NCI-H1105 (cell line): Measurements from ENCODE around the gene CFAP97.
"Not testable (repeated sequence)": the region's sequence is repeated elsewhere in the genome, so short reads cannot be mapped to it uniquely, and the experiment has no call there.

Experiments
- DNase-seq: peaks from one replicate; lab custom pipeline; 2025; lab: John Stamatoyannopoulos, UW

Gene CFAP97

DNA sequence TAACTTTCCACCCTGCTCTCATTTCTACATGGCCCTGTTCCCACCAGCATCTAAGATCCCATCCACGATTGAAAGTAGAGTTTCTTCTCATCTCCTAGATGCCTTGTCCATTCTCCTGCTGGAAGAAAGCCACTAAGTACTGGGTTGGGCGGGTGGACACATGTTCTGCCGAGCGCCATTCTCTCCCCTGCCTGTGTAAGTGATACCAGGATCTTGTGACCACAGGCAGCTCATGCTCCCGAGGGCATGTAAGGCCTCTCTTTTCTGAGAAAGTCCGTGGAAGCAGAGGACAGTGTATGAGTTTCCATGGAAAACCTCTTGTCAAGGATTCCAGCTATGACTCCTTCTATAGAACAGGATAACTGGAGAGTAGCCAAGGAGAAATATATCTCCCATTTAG lies 64.1 kb downstream of the CFAP97 start:
- DNase-seq, result no peak

DNA sequence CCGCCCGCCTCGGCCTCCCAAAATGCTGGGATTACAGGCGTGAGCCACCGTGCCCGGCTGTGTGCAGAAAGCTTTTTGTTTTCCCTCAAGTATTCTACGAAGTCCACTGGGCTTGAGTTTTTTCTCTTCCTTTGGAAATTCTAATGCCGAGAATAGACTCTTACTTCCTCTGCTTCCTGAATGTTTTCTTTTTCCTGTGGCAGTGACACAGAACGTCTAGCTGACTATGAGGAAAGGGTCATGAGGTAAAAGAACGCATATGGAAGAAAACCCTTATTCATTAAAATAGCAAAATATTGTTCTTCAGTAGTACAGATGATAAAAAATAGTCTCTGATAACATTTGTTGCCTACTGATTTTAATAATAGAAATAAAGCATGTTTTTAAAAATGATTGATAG lies 65.6 kb downstream of the CFAP97 start:
- DNase-seq, result no peak

DNA sequence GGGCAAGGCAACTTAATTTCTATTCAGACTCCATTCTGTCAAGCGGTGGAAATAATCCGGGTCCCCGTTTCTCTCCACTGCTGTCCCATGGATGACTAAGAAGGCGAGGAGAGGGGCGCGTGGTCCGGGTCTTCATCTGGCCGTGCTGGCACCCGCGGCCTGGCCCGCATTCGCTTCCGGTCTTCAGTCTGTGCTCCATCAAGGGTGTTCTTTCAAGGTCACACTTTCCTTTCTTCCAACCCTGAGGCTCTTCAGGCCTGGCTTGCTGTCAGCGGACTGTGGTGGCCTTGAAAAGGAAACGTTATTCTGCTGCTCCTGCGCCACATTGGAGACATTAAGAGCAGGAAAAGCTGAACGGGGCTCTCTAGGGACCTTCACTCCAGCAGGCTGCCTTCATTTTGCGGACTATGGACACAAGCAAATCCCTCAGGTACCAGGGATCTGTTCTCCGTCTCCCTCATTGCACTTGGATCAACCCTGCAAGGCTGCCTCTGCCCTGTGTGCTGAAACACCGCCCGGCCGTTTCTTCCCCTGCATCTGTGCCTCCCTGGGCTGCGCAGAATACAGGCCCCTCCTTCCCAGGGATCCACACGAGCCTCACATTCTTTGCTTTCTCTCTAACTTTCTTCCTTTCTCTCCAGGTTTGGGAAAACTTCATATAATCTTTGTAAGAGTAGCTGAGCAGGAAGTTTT lies 66.4 kb downstream of the CFAP97 start:
- no peak for DNase-seq

DNA sequence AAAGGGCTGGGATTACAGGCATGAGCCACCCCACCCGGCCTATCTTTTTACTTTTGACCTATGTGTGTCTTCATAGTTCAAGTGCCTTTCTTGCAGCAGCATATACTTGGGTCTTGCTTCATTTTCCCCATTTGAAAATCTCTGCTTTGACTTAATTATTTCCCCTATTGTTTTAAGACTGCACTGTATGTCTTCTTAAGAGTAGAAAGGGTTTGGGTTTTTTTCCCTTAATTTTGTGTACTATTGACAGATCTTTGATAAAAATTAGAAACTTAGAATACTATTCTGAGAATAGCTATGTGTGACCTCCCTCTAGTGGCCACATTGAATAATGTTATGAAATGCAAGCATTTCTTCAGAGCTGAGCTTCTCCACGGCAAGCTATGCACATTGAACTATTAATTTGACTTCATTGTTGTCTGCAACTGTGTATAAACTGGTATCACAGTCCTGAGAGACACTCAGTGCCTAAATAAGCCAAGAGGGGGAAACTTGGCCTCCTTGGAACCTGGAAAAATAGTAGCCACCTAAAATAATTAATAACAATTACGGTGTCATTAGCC lies 69.4 kb downstream of the CFAP97 start:
- no peak for DNase-seq

DNA sequence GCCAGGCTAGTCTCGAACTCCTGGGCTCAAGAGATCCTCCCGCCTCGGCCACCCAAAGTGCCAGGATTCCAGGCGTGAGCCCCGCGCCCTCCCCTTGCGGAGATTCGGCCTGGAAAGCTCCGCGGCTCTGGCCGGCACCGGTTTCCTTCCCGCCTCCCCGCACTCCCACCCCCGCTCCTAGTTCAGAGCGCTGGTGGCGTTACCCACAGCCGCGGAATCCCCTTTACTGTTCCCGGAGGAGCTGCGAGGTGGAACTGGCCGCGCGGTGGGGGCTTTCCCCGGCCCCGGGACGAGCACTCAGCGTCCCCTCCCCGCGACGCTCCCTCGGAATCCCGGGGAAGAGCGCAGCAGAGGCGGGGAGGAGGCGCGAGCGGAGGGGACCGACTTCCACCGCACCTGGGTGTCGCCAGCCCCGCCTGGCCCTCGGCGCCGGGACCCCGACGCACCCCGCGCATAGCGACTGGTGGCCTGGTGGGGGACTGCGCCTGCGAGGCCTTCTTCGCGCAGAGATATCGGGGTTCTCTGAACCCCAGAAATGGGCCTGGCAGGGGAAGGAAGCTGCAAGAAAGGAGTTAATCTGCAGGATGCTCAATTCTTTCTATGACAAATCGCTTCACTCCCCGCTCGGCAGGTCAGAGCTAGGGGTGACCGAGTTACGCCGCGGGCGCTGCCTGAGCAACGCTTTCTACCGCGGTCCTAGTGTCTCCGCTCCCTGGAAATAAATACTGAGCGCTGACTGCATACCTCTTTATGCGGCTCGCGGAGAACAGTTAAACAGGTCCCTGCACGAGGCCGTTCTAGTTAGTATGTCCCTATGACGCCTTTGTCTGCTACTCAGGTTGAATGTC lies 75.3 kb downstream of the CFAP97 start:
- DNase-seq, result no peak

DNA sequence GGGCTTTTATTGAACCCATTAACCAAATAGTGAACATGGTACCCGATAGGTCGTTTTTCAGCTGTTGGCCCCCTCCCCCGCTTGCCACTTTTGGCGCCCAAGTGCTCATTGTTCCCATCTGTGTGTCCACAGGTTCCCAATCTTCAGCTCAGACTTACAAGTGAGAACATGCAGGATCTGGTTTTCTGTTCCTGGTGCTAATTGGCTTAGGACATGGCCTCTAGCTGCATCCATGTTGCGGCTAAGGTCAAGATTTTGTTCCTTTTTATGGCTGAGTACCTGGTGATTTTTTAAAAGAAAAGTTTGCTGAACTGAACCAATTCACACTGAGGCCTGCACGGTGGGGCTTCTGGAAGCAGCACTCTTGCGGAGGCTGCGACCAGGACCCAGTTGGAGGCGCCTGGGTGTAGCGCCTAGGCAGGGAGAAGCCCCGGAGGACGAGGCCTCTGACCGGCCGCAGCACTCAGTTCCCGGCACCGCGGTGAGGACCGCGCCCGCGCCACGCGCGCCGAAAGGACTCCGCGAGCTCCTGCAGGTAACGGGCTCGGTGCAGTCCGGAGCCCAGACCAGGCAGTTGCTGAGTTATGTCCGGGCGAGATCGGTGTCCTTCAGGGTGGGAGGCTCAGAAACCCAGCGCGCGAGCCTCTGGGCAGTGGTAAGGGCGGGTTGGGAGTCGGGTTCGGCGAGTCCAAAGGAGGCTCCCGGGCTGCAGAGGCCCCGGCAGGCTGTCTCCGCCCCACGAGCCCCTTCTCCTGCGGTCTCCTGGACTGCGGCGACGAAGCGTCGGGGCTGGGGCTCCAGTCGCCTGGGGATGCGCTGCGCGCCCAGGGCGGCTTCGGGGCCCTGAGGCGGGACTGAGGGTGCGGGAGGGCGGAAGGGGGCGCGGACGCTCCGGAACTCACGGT lies 76.5 kb downstream of the CFAP97 start:
- DNase-seq, result no peak

DNA sequence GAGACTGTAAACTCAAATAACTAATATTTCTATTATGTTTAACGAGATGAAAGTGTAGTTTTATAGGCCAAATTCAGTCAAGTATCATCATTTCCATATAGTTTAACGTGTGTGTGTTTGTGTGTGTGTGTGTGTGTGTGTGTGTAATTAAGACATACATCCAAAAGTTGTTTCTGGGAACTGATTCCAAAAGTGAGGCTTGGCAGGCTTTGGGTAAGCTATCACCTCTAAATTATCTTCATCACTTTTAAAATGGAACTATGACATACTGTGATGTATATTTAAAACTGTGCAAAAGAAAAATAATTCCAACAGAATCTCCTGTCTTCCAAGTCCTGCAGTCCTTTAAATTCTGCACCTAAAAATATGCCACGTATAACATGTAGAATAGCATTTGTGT lies 79.8 kb downstream of the CFAP97 start:
- no peak for DNase-seq

DNA sequence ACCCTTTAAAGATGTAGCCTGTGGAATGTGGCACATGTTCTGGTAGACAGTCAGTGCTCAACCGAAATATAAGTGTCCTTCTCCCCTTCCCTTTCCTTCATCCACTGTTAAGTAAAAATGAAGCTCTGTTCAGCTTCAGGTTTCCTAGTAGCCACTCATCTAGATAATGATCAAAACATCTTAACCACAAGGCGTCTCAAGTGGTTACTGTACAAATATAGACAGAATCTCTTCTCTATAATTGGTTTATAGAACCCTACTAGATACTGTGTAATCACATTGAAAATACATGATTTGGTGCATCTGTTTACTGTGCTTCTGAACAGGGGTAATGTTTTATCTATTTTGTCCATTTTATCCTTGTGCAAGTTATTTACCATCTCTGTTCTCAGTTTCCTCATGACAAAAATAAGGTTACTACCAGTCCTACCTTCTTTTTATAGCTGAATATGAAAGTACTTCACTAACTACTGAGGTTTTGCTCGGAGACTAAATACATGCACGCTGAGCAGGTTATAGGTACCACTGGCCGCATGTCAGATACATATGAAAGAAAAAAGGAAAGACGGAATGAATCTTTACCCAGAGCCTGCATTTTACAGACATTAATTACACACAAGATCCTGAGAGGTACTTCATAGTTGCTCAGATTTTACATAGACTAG lies 81.0 kb downstream of the CFAP97 start:
- no peak for DNase-seq

DNA sequence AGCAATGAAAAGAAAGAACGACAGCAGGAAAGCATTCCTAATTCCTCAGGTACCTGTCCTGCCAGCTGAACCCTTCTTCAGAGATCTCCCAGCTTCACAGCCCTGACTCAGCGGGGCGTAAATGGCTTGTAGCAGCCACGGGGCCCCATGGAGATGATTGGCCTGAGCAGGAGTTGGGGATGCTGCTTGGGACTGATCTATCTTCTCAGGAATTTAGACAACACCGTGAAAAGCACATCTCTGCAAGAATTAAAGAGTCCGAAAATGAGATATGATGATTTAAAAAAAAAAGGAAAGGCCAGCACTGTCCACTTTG lies 83.2 kb downstream of the CFAP97 start:
- DNase-seq, result no peak

DNA sequence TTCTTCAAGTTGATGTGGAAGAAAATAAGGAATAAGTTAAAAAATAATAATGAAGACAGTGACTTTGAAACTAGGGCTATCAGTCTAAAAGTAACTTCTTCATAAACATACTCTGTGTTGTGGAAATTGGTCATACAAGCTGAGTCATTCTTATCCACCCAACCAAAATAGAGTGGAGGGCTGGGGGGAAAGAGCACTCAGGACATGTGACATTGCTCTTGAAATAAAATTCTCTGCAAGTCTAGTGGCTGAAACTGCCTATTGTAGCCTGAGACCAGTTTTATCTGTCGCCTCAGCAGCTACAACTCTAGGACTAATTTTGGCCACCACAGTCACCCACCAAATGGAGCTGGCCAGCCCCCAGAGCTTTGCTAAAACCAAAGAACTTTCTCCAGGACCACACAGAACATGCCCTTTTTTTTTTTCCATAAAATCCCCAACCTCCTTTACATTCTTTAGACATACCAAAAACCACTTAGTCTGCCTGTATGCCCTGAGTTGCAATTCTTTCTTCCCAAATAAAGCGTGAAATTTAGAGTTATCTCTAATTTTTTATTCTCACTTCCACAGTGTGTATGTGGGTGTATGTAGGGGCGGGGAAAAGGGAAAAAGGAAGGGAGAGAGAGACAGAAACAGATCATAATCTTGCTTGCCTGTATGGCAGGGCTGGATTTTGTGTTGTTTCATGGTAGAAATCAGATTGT lies 83.7 kb downstream of the CFAP97 start:
- no peak for DNase-seq

DNA sequence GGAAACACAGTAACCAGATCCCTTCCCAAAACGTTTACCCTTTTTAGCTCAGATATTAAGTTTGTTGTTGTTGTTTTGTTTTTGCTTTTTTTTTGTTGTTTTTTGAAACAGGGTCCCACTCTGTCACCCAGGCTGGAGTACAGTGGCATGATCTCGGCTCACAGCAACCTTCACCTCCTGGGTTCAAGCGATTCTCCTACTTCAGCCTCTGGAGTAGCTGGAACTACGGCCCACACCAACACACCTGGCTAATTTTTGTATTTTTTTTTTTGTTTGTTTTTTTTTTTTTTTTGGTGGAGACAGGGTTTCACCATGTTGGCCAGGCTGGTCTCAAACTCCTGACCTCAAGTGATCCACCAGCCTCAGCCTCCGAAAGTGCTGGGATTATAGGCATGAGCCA lies 84.3 kb downstream of the CFAP97 start:
- DNase-seq, result not testable (repeated sequence)

DNA sequence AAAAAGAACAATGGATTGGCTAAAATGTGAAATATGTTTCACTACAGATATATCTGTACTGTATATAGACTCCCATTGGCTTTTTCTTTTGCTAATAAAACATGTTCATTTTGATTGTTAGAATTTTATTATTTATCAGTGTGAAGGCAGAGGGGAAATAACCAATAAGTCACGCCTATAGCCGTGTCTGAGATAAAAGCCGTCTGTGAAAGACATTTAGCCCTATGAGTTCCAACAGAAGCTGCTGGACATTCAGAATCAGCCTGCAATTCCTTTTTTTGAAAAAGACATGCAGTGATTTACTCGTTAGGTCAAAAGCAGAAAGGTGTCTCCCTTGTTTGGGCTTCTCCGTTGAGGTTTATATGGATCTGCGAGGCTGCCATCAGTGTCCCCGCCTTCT lies 84.9 kb downstream of the CFAP97 start:
- DNase-seq, result no peak

DNA sequence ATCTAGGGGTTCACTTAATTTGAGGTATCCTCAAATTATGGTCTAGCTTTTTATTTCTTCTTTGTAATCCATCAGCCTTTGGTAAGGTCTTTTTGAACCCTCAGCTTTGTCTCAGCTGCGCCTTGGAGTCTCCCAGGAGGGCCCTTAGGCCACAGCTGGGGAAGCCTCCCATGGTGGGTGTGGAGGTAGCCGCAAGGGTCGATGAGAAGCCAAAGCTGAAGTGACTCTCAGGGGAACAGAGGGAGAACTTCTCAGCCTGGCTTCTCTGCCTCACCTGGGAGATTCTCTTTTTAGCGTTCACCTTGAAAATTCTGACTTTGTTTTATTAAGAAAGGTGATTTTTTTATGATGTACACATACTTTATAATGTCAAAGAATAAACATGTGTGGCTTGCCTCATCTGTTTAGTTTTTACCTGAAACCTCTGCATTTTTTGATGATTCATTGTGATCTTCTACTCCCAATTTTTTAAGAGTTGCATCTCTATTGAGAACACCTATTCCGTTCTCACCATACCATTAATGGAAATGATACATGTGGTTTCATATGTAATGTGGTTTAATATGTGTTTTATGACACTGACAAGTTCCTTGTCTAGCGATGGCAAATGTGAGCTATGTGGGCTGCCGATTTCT lies 86.4 kb downstream of the CFAP97 start:
- DNase-seq, result no peak

DNA sequence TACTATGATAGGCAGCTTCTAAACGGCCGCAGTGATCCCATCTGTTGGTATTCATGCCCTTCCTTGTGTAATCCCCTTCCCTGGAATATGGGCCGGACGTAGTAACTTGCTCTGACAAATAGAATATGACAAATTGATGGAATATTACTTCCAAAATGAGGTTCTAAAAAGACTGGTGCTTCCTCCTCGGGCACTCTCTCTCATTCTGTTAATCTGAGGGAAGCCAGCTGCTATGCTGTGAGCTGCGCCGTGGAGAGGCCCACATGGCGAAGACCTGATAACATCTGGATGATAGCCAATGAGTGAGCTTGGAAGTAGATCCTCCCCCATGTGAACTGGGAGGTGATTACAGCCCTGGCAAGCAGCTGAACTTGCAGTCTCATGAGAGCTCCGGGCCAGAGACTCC lies 88.0 kb downstream of the CFAP97 start:
- DNase-seq, result peak; percentile 65

DNA sequence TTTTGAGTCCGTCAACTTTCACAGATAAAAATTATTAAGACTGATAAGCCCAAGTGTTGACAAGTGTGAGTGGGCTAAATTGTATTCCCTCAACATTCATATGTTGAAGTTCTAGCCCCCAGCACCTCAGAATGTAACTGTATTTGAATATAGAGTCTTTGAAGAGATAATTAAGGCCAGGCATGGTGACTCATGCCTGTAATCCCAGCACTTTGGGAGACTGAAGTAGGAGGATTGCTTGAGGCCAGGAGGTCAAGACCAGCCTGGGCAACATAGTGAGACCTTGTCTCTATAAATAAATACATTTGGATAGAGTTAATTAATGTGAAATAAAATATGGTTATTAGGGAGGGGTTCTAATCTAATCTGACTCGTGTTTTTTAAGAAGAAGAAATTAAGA lies 90.5 kb downstream of the CFAP97 start:
- no peak for DNase-seq

DNA sequence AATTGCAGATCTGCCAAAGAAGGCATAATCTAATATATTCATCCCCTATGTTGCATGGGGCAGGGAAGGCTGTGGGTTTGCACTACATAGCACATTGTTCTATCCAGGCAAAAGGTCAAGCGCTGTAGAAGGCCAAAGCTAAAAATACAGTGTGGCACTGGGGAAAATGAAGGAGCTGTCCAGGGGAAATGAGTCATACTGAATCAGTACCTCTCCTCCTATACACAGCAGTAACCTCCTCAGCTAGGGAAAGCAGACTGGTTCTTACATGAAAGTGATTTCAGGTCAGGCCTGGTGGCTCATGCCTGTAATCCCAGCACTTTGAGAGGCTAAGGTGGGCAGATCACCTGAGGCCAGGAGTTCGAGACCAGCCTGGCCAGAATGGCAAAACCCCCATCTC lies 91.7 kb downstream of the CFAP97 start:
- no peak for DNase-seq

DNA sequence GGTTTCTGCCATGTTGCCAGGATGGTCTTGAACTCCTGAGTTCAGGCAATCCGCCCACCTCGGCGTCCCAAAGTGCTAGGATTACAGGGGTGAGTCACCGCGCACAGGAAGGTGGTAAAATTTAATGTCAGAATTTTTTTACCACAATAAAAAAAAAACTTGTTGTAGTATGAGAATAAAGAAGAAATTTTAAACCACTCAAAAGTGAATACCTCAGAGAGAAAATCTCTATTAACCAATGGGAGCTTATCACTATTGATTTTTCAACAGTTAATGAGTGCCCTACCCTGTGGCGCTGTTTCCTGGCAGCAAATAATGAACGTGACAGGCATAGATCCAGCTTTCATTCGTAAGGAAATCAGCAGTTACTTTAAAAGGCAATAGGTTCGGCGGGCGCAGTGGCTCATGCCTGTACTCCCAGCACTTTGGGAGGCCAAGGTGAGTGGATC lies 93.4 kb downstream of the CFAP97 start:
- DNase-seq, result no peak

DNA sequence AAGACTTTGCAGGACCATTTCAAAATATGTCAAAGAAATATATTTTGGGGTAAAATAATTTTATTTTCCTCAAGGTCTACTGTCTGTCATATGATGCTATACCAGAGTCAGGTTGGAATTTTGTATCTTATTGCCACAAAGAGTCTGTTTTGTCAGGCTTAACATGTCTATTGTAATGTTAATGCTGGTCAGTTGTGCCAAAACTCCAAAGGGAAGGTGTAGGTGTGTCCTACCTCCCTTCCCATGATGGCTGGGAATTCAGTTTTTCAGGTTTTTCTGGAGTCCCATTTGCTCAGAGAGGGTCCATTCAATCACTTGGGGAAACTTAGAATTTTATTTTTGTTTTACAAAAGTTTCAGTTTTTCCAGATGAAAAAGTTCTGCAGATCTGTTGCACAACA lies 94.1 kb downstream of the CFAP97 start:
- DNase-seq, result no peak
